ENCODE measurements around the gene SKAP1. TPM values are rescaled to one million over a fixed set of nuclear protein-coding genes. Genes with fewer than 3 reads are reported as not detected.
"Not testable (repeated sequence)": the region's sequence is repeated elsewhere in the genome, so short reads cannot be mapped to it uniquely, and the experiment has no call there.

Gene SKAP1
- total RNA-seq, 1 donor from 2014 or later: 112 TPM

DNA sequence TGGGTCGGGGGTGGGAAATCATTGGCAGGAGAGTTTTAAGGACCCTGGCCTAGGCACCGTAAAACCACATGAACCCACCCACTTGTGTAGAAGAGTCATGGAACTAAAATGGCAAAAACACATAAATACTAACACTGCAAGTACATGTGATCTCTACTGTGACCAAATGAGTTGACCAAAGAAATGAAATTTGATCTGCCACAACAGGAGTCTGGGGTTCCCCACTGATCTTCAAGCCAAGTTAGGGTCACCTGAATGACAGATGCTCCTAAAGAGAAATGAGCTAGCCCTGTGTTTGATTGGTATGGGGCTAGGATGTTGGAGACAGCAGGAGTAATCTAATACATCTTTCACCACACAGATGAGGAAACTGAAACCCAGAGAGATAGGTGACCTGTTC lies 21.5 kb upstream of the SKAP1 start:
- intact Hi-C loops (cut with micrococcal nuclease): no loop called here

DNA sequence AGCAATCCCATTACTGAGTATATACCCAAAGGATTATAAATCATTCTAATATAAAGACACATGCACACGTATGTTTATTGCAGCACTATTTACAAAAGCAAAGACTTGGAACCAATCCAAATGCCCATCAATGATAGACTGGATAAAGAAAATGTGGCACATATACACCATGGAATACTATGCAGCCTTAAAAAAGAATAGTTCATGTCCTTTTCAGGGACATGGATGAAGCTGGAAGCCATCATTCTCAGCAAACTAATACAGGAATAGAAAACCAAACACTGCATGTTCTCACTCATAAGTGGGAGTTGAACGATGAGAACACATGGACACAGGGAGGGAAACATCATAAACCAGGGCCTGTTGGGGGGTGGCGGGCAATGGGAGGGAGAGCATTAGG lies 19.3 kb upstream of the SKAP1 start:
- intact Hi-C loops (cut with micrococcal nuclease): not testable (repeated sequence)

DNA sequence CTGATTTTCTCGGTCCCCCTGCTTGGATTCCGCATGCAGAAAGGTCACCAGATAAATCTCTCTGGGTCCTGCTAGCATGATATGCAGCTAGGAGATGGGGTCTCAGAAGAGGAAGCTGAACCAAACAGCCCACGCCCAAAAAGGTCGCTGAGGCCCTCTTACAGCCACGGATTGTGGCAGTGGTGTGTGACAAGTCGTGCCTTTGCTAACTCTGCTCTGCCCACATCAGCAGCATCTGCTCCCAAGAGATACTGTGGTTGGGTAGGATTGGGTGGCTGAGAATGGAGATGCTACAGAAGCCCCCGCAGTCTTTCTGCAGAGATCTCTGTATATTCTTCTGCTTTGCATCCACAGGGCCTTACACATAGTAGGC lies 15.2 kb upstream of the SKAP1 start:
- intact Hi-C loops (cut with micrococcal nuclease): no loop called here

DNA sequence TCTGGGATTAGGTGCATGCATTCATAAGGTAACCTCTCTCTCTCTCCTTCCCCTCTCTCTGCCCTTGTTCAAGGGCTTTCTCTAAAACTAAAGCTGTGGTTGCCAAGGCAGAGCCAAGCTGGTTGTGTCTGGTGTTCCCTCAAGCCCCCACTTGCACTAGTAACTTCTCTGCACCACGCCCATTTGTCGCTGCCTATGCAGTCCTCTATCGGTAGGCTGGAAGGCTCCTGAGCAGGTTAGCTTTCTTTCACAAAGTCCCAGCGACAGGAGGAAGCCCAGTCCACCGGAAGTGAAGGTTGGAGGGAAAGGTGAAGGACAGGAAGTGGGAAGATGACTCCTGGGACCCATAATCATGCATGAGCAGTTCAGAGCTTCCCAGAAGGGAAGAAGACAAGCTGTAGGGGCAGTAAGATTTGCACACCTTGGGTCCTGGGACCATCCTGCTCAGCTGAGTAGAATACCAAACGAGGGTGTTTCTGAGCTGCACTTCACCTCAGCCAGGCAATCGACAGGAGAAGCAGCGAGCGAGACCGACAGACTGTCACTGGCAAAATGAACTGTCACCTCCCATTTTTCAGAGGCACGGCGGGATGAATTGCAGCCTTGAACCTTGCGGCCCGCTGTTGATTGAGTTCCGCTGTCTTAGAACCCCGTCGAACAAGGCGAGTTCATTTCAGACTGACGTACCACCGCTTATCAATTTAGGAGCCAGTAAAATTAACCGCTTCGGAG lies 14.7 kb upstream of the SKAP1 start:
- intact Hi-C loops (cut with micrococcal nuclease): loop anchor here (5.0 kb wide), 1 partner anchor 98 kb away; no protein-coding TSS in a partner anchor

GRCh38 chr17:48443712-48444111 lies 13.7 kb upstream of the SKAP1 start:
- intact Hi-C loops (cut with micrococcal nuclease): loop anchor here (5.0 kb wide), 1 partner anchor 99 kb away; no protein-coding TSS in a partner anchor

GRCh38 chr17:48442819-48443218 lies 12.8 kb upstream of the SKAP1 start:
- intact Hi-C loops (cut with micrococcal nuclease): loop anchor here (5.0 kb wide), 1 partner anchor 99 kb away; no protein-coding TSS in a partner anchor

DNA sequence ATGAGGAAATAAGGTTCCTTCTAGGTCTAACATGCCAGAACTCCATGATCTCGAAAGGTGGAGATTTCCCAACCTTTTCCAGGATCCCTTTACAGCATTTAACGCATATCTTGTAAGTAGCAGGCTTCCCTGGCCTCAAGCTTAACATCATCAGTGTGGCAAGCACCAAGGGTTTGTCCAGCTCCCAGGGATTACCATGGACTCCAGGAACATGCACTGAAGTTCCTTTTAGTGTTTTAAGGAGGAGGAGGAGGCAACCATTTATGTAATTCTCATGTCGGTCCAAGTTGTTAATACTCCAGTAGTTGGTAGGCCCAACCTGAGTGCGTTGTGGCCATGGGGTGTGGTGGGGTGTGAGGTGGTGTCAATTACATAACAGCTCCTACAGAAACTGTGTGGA lies 11.8 kb upstream of the SKAP1 start:
- intact Hi-C loops (cut with micrococcal nuclease): loop anchor here (1.0 to 5.0 kb wide), 3 partner anchors 11 to 100 kb away; no protein-coding TSS in a partner anchor

- intact Hi-C loops (cut with micrococcal nuclease): loop anchor here (1.0 to 5.0 kb wide), 3 partner anchors 12 to 101 kb away; no protein-coding TSS in a partner anchor
Observed at GRCh38 chr17:48441231-48441711, 11.3 kb upstream of the SKAP1 start.

GRCh38 chr17:48440669-48441068 lies 10.7 kb upstream of the SKAP1 start:
- intact Hi-C loops (cut with micrococcal nuclease): loop anchor here (1.0 to 5.0 kb wide), 3 partner anchors 13 to 102 kb away; no protein-coding TSS in a partner anchor

- intact Hi-C loops (cut with micrococcal nuclease): loop anchor here (5.0 kb wide), 1 partner anchor 102 kb away; no protein-coding TSS in a partner anchor
Observed at GRCh38 chr17:48439875-48440505, 10.0 kb upstream of the SKAP1 start.

GRCh38 chr17:48439110-48439850 lies 9.3 kb upstream of the SKAP1 start:
- intact Hi-C loops (cut with micrococcal nuclease): no loop called here

GRCh38 chr17:48438516-48439061 lies 8.6 kb upstream of the SKAP1 start:
- intact Hi-C loops (cut with micrococcal nuclease): no loop called here

- intact Hi-C loops (cut with micrococcal nuclease): no loop called here
Observed at GRCh38 chr17:48433896-48434295, 3.9 kb upstream of the SKAP1 start.

DNA sequence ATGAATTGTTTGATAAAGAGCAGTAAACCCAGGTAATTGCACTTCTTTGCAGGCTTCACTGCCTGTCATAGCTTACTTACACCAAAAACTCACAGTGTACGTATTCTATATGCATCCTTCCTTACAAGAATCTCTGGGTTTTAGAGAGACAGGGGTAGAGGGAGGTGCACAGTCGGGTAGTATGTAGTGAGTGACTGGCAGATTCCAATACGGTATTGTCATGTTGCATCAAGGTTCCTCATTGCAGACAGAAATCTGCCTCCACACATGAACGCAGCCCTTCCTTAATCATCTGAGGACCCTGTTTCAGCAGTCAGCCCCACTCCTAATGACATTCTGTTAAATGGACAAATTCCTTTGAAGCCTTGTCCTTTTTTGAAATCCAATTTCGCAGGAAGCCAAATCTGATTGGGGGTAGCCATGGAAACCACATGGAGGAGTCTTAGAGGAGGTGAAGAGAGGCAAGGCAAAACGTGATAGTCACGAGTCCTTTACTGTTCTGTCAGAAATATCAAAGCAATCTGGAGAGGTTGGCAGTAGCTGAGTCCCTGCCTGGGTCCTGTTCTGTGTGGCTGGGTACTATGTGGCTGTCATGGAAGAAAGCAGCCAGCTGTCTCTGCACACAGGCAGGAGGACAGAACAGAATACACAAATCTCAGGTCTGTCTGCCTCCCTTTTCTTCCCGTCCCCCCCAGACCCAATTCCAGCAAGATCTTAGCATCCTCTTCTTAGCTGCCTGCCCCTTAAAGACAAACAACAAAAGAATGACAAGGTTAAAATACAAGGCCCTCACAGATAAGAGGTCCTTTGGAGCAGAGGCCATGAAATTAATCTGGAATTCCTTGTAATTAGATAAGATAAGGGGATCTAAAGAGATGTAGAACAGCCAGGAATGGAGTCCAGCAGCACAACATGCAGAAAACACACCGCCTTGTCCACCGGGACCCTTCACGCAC lies 3.1 kb upstream of the SKAP1 start:
- intact Hi-C loops (cut with micrococcal nuclease): no loop called here

DNA sequence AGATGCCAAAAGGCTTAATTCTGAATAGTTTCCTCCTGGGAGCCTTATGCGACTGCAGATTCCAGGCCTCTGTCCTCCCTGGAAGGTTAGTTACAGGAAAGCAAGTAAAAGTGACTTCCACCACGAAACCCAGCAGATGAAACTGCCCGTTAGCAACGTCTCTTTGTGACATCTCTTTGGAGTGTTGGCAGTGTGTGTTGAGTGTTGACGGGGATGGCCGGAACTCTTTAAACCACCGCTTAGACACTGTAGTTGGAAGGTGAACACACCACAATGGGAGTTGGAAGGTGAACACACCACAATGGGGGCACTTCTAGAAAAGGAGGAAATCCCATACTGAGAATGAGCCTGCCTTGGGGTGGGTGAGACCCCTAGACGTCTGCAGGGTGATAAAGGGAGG lies 858 bp downstream of the SKAP1 start:
- intact Hi-C loops (cut with micrococcal nuclease): no loop called here

GRCh38 chr17:48427598-48427997 lies 2.4 kb downstream of the SKAP1 start:
- intact Hi-C loops (cut with micrococcal nuclease): loop anchor here (1.0 to 2.0 kb wide), 4 partner anchors 14 to 30 kb away; no protein-coding TSS in a partner anchor

GRCh38 chr17:48426761-48427500 lies 3.1 kb downstream of the SKAP1 start:
- intact Hi-C loops (cut with micrococcal nuclease): loop anchor here (1.0 to 2.0 kb wide), 4 partner anchors 14 to 30 kb away; no protein-coding TSS in a partner anchor

DNA sequence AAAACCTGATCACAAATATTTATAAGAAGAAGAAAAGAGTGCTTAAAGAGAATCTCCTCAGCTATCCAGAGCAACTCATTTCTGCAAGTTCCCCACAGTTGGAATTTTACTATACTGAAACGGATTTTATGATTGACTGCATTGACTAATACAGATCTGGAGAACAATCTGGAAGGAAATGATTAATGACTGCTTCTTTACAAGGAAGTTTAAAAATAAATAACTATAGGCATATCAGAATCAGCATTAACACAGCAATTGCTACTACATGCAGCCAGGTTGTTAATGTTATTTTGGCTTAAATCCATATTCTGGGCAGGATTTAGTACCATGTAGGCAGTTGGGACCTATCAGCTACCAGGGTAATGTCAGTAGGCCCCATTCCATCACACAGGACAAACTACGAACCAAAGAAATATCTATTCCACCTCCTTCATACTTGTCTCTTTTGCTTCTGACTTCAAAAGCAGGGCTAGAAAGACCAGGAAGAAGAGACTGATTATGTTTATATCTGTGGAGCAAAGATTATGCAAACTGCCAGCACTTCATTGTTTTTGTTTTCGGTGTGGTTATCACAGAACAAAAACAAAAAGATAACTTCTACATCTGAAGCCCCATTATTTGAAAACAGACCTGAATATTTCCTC lies 3.9 kb downstream of the SKAP1 start:
- intact Hi-C loops (cut with micrococcal nuclease): loop anchor here (2.0 kb wide), 1 partner anchor 13 kb away; no protein-coding TSS in a partner anchor

GRCh38 chr17:48422060-48422459 lies 8.0 kb downstream of the SKAP1 start:
- intact Hi-C loops (cut with micrococcal nuclease): not testable (repeated sequence)
